Stimulated activated naive CD4-positive, alpha-beta T cell (primary cell): Measurements from ENCODE around the gene RAD51B.
"Not testable (repeated sequence)": the region's sequence is repeated elsewhere in the genome, so short reads cannot be mapped to it uniquely, and the experiment has no call there.

Experiments used
- DNase-seq, 6 experiments: peaks; one replicate each; lab custom pipeline; 2025; lab: John Stamatoyannopoulos, UW

The RAD51B gene

DNA sequence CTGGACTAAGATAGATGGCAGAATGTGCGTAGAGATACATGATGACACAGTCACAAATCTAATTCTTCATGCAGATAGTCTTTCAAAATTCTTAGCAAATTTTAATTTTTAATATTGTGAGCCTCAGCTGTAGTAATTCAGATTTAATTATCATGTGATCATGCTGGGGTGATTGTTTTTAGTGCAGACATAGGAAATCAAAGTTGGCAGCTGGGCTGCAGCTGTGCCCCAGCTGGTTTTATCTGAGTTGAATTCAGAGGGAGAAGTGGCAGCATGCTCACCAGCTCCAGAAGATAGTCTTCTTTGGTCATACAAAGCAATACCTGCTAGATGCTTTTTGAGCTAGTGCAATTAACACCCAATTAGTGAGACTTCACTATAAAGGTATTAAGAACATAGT is 292.9 kb downstream of the RAD51B start:
- no peak for DNase-seq

- DNase-seq, result no peak
These were observed 293.9 kb downstream of the RAD51B start for GRCh38 chr14:68113343-68113930.

DNA sequence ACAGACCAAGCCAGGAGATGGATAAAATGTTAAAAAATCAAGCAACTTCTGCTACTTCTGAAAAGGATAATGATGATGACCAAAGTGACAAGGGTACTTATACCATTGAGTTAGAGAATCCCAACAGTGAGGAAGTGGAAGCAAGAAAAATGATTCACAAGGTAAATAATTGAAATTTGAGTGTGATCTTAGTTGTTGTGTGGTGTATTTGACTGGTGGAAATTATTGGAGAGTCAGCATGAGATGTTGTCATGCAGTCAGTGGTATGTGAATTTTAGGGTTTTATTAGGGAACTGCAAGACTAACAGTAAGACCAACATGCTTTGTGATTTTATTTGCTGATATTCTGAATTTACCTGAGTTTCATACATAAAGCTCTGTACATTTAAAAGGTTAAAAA is 296.4 kb downstream of the RAD51B start:
- DNase-seq, result not testable (repeated sequence)

DNA sequence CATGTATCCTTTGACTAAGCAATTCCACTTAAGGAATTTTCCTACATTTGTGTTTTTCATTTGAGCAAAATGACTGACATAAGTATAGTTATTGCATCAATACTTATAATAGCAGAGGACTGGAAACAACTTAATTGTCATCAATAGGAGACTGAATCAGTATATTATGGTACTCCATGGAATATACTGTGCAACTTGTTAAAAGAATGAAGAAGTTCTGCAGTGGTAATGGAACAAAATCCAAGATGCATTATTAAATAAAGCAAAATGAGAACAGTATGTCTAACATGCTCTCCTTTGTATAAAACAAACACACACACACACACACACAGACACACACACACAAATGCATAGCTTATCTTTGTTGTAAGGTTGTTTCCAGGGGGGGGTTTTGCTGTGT is 303.1 kb downstream of the RAD51B start:
- no peak for DNase-seq

- DNase-seq, result no peak
These were observed 304.5 kb downstream of the RAD51B start for GRCh38 chr14:68124050-68124449.

GRCh38 chr14:68124979-68125731 is 305.6 kb downstream of the RAD51B start:
- no peak for DNase-seq

DNA sequence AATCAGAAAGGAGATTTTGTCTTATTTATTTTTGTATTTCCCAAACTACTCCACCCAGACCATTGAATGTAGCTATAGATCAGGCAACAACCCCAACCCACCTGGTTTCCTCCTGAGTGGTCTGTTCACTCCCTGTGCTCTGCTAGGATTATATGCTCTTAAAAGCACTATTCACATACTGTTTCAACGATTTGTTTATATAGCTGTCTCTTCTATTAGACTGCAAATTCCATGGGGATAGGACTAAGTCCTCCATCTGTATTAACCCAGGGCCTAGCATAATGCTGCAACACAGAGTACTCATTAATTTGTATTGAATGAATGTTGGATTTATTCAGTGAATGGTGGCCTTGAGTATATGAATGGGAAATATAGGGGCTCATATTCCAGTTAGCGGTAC is 307.6 kb downstream of the RAD51B start:
- DNase-seq, result no peak

GRCh38 chr14:68131907-68132306 is 312.3 kb downstream of the RAD51B start:
- no peak for DNase-seq

DNA sequence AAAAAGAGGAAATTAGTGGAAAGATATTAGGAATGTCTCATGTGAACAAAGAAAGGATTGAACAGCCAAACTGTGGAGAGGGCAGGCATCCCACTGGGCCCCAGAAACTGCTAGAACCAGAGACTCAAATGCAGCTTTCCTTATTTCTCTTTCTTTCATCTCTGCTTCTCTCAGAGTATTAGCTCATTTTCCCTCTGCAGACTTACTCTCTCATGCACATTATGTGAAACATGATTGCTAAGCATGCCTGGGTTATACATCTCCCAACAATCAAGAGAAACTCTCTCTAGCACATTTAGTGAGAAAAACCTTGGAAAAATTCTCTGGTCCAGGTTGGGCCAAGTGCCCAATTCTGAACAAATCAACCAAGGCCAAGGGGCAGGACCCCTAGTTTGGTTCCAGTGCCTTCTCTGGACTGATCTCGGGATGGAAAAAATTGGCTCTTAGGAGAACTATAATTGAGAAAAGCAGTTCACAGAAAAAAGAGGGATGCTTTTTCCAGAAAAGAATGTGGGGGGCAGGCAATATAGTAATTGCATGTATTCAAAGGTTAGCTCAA is 313.1 kb downstream of the RAD51B start:
- DNase-seq, result no peak

GRCh38 chr14:68133856-68134255 is 314.3 kb downstream of the RAD51B start:
- DNase-seq, result no peak

DNA sequence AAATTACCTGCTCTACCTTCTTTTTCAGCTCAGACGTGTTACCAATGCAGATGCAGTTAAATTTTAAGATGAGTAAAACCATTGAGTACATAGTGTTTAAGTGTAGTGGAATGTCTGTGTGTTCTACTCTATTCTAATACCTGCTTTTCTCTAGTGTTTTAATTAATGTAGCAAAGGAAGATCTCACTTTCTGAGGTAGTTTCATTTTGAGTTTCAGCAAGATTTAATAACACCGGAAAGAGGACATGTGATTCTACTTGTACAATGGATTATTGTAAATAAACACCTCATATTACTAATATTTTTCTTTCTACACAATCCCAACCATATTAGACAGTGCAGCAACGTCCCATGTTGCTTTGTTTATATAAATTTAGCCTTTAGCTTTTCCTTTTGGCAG is 315.4 kb downstream of the RAD51B start:
- no peak for DNase-seq

GRCh38 chr14:68135566-68135965 is 316.0 kb downstream of the RAD51B start:
- no peak for DNase-seq

- DNase-seq, result no peak
These were observed 318.4 kb downstream of the RAD51B start for GRCh38 chr14:68137704-68138619.

DNA sequence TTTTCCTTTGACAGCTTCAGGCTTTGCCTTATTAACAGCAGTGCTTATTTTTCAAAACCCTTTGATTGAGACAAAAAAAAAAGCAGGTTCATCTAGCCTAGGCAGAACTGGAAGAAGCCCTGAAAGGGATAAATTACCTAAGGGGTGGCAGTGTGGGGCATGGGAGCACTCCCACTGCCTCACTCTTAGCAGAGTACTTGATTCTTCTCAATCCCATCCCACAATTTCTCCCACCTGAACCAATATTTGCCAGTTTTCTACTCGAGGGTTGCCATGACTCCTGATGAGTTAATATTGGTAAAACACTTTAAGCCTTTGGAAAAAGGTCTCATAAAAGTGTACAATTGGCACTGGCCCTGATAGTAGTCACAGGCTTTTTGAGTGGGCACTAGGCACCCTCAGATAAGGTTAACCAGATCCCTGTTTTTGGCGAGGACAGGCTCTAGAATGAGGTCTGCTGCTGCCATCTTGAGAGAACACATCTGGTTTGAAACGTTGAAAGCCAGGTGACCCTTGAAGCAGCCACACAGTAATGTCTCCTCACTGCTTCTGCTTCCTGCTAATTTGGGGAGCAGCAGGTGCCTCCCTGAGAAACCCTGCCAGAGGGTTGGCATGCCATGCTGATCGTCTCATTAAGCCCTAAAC is 320.0 kb downstream of the RAD51B start:
- DNase-seq, result no peak

DNA sequence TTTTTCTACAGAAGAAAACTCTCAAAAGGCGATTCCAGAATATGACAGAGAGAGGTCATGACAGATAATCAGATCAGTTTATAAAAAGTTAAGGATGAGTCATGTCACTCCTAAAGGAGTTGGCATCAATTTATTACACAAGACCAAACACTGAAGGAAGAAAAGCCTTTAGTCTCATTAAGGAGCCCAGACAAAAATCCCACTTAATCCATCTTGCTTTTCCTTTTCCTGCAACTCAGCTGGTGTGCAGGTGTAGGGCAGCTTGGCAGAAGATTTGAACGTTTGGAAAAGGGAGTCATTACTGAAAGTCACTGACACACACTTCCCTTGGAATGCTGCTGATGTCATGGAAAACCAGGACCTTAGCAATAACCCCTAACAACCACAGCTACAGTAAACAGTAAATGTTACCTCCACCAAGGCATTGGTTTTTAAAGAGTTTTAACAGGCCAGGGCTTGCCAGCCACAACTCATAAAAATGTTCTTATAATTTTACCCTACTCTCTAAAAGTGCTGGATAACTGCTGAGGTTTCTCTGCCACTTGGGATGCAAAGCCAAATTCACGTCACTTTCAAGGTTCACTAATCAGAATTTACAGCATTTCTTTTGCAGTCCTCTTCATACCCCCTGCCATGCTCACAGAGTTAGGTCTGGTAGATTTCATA is 320.6 kb downstream of the RAD51B start:
- DNase-seq, result no peak

DNA sequence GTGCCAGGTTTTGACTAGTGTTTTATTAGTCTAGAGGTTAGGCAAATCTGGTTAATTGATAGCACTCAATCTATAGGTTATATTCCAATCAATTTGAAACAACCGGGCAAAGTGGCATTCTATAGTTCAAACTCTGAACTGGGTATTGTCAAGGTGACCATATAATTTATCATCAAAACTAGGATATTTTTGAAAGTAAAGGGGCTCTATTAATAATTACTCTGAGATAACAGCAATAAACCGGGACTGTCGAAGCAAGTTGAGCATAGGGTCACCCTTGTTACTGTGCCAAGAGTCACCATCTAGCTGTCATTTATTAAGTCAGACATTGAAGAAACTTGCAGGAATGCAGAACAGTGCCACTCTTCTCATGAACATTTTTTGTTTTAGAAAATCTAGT is 321.2 kb downstream of the RAD51B start:
- no peak for DNase-seq

DNA sequence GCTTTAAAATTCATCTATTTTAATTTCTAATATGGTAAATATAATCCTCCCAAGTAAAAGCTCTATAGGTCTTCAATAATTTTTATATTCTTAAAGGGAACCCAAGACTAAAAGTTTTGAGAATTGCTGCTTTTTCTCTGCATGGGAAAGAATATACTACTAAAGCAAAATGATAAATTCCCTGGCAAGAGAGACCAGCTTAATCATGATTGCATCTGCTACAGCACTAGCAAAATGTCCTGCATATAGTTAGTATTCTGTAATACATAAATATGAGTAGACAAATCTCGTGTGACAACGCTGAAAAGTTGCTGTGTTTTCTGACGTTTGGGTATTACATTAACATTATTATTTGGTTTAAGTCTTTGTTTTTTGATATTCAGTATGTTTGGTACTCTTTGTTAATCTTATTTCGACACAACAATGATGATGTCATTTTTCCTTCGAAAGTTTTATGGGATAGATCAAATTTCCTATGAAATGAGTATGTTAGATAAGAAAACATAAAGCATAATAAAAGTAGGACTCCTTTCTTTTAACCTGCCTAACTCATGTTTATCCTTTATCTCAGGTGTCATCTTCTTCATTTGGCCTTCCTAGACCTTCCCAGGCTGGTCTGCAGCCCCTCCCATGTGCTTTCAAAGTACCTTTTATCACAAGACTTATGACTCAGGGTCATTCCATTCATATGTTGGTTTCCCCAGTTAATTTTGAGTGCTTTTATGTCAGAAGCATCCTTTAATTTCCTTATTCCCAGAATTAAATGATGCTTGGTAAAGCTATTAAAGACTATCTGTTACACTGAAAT is 321.9 kb downstream of the RAD51B start:
- DNase-seq, result no peak

DNA sequence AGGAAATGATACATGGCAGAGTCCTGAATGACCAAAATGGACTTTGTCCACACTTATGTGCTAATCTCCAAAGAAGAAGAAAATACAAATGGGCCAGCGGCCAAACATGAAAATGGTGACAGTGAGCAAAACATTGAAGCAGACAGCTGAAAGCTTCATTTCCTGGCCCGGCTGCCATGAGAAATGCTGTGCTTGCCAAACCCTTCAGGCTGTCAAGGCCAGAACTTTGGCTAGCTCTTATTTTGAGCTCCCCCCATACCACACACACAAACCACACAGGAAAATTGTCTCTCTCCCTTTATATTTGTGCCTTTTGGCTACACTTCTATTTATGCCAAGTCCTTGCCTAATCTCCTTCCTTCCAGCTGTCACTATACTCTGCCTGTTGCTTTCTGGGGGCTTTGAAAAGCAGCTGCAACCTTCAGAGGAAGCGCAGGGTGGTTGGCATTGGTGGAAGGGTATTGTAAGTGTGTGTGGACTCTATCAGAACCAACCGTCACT is 323.8 kb downstream of the RAD51B start:
- no peak for DNase-seq

GRCh38 chr14:68144051-68144681 is 324.6 kb downstream of the RAD51B start:
- no peak for DNase-seq

DNA sequence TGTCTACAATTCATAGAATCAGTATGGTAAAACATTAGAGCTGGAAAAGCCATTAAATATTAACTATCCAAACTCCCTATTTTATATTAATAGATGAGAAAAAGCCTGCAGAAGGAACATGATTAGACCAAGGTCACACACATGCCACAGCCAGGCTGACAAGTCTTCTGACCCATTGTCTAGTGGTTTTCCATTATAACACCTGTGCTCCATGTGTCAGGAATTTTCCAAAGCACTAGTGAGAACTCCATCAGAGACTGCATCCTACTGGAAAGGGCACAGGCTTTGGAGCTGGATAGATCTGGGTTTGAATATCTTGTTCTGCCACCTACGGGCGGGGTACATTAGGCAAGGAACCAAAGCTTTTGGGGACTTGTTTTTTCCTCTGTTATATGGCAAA is 325.5 kb downstream of the RAD51B start:
- no peak for DNase-seq
